Airway epithelial cell (primary cell): ENCODE results near the gene ACOT8. TPM values are rescaled to one million over a fixed set of nuclear protein-coding genes. Genes with fewer than 3 reads are reported as not detected.

Experiments used
- total RNA-seq: library from RNA; depleted of rRNA; stranded (reverse); fragments of >200 nt; gene quantifications from 2 replicates; pipeline ENCODE4 v1.2.3, GENCODE V29; 2015

ACOT8 gene
- 46.7 and 50.1 TPM in 2 replicates for total RNA-seq

GRCh38 chr20:45857114-45857881 is at the start of gene ACOT8, which contains the start of gene ZSWIM3:
Gene ACOT8, minus strand, starts transcription at chr20:45857392. Its CDS starts 77 bp downstream, at chr20:45857315.
Gene ZSWIM3, plus strand, starts transcription at chr20:45857614. Its CDS starts 212 bp downstream, at chr20:45857826.

GRCh38 chr20:45890985-45891983 is 34.1 kb upstream of the ACOT8 start, which contains the start of the genes CTSA and NEURL2:
Gene CTSA, plus strand, starts transcription at chr20:45891335. Its CDS starts 234 bp downstream, at chr20:45891569.
Gene NEURL2, minus strand, starts transcription at chr20:45891208. Its CDS starts 217 bp downstream, at chr20:45890991.

GRCh38 chr20:45887346-45887715 is 30.1 kb upstream of the ACOT8 start, which contains the start of gene SPATA25:
Gene SPATA25, minus strand, starts transcription at chr20:45887622. Its CDS starts 32 bp downstream, at chr20:45887590.

GRCh38 chr20:45880988-45881788 is 24.0 kb upstream of the ACOT8 start, which contains the start of gene ZSWIM1:
Gene ZSWIM1, plus strand, starts transcription at chr20:45881227. Its CDS starts 1,366 bp downstream, at chr20:45882593.

GRCh38 chr20:45833030-45833882 is 23.9 kb downstream of the ACOT8 start, which contains the start of gene SNX21:
Gene SNX21, plus strand, starts transcription at chr20:45833799. Its CDS starts 121 bp downstream, at chr20:45833920.

GRCh38 chr20:45827030-45827652 is 30.1 kb downstream of the ACOT8 start, which contains the start of gene TNNC2:
Gene TNNC2, minus strand, starts transcription at chr20:45827312. Its CDS starts 64 bp downstream, at chr20:45827248.

GRCh38 chr20:45812157-45813005 is 44.8 kb downstream of the ACOT8 start, which contains the start of gene UBE2C:
Gene UBE2C, plus strand, starts transcription at chr20:45812644. Its CDS starts 52 bp downstream, at chr20:45812696.

Other genes starting within 250 kb of the ACOT8 start
- not detected in 2 replicates for gene WFDC10A, start 227.7 kb downstream of the ACOT8 start, total RNA-seq
- not detected in 2 replicates for gene WFDC9, start 226.1 kb downstream of the ACOT8 start, total RNA-seq
- gene WFDC11, start 187.2 kb downstream of the ACOT8 start, total RNA-seq, result not detected in 2 replicates
- not detected in 2 replicates for gene WFDC13, start 155.4 kb downstream of the ACOT8 start, total RNA-seq
- not detected in 2 replicates for gene WFDC10B, start 152.4 kb downstream of the ACOT8 start, total RNA-seq
- gene SPINT4, start 135.0 kb downstream of the ACOT8 start, total RNA-seq, result not detected in 2 replicates
- gene WFDC3, start 65.5 kb downstream of the ACOT8 start, total RNA-seq, result 0.56 and 1.1 TPM in 2 replicates
- 10.8 and 24.2 TPM in 2 replicates for gene DNTTIP1, start 65.4 kb downstream of the ACOT8 start, total RNA-seq
- 95.7 and 112 TPM in 2 replicates for gene UBE2C, start 44.7 kb downstream of the ACOT8 start, total RNA-seq
- 0.21 TPM in 1 of 2 replicates, not detected in the other for gene TNNC2, start 30.1 kb downstream of the ACOT8 start, total RNA-seq
- 23.2 and 37.3 TPM in 2 replicates for gene SNX21, start 23.6 kb downstream of the ACOT8 start, total RNA-seq
- 0.74 and 2.4 TPM in 2 replicates for gene ZSWIM3, start 222 bp upstream of the ACOT8 start, total RNA-seq
- gene ZSWIM1, start 23.8 kb upstream of the ACOT8 start, total RNA-seq, result 6.8 and 9.0 TPM in 2 replicates
- 0.33 TPM in 1 of 2 replicates, not detected in the other for gene SPATA25, start 30.2 kb upstream of the ACOT8 start, total RNA-seq
- 2.0 and 2.3 TPM in 2 replicates for gene NEURL2, start 33.8 kb upstream of the ACOT8 start, total RNA-seq
- gene CTSA, start 33.9 kb upstream of the ACOT8 start, total RNA-seq, result 24.1 and 39.4 TPM in 2 replicates
- gene PLTP, start 54.8 kb upstream of the ACOT8 start, total RNA-seq, result 68.9 and 99.4 TPM in 2 replicates
- 11.2 and 19.6 TPM in 2 replicates for gene PCIF1, start 77.3 kb upstream of the ACOT8 start, total RNA-seq
- 10.8 and 15.0 TPM in 2 replicates for gene ZNF335, start 114.8 kb upstream of the ACOT8 start, total RNA-seq
- 10.5 and 10.7 TPM in 2 replicates for gene MMP9, start 151.5 kb upstream of the ACOT8 start, total RNA-seq
- 0.56 and 0.98 TPM in 2 replicates for gene SLC12A5, start 171.8 kb upstream of the ACOT8 start, total RNA-seq
- gene NCOA5, start 232.6 kb upstream of the ACOT8 start, total RNA-seq, result 12.7 and 13.4 TPM in 2 replicates